Midbrain (tissue), 1 donor: ENCODE data around the gene ZEB1.
"Not testable (repeated sequence)": the region's sequence is repeated elsewhere in the genome, so short reads cannot be mapped to it uniquely, and the experiment has no call there.

Experiments
- DNase-seq: peaks from one replicate; lab custom pipeline; 2025; lab: John Stamatoyannopoulos, UW

Gene ZEB1

DNA sequence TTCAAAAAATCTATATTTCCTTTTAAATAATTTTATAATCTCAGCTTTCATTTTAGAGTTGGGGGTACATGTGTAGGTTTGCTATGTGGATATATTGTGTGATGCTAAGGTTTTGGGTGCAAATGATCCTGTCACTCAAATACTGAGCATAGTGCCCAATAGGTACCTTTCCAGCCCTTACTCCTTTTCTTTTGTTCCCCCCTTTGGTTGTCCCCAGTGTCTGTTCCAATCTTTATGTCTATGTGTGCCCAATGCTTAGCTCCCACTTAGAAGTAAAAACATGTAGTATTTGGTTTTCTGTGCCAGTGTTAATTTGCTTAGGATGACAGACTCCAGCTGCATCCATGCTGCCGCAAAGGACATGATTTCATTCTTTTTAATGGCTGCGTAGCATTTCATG is 103.6 kb downstream of the ZEB1 start:
- no peak for DNase-seq

- DNase-seq, result no peak
Observed at GRCh38 chr10:31424473-31424872, 105.5 kb downstream of the ZEB1 start.

GRCh38 chr10:31426401-31426800 is 107.4 kb downstream of the ZEB1 start:
- DNase-seq, result no peak

GRCh38 chr10:31427334-31427733 is 108.3 kb downstream of the ZEB1 start:
- not testable (repeated sequence) for DNase-seq

DNA sequence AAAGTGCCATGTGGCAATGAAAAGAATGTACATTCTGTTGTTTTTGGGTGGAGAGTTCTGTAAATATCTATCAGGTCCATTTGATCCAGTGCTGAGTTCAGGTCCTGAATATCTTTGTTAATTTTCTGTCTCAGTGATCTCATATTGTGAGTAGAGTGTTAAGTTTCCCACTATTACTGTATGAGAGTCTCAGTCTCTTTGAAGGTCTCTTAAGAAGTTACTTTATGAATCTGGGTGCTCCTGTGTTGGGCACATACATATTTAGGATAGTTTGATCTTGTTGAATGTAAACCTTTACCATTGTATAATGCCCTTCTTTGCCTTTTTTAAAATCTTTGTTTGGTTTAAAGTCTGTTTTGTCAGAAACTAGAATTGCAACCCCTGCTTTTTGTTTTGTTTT is 109.5 kb downstream of the ZEB1 start:
- DNase-seq, result not testable (repeated sequence)

DNA sequence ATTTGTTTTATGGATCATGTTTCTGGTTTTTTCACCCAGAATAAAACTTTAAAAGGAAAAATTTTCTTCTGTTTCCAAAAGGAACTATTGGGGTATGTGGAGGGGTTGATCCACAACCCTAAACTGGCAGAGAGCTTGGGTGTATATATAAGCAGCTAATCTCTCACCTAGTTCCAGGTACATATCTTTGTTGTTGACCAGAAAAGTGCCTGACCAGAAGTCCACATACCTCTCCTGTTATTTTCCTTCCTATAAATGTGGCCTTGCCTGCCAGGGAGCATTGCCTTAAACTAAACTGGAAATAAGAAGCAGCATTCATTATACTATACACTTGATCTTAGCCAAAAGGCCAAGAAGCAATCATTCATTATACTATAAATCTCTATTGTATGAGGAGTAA is 112.0 kb downstream of the ZEB1 start:
- DNase-seq, result no peak

GRCh38 chr10:31437959-31438358 is 118.9 kb downstream of the ZEB1 start:
- DNase-seq, result no peak

- DNase-seq, result no peak
Observed at GRCh38 chr10:31451766-31452165, 132.8 kb downstream of the ZEB1 start.

DNA sequence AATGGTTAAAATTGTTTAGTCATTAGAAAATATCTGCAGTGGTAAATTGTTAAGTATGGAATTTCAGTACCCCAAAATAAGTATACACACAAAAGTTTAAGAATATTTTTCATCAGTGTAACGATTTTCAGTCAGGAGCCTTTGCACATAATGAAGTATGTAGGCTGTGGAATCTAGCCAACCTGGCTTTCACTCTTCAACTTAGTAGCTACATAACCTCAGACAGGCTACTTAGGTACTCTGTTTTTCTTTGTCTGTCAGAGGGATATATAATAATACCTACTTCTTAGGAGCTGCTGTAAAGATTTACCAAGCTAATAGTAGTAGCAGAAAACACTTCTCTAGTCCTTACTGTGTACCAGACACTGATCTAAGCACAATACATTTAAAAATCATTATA is 137.5 kb downstream of the ZEB1 start:
- DNase-seq, result no peak

DNA sequence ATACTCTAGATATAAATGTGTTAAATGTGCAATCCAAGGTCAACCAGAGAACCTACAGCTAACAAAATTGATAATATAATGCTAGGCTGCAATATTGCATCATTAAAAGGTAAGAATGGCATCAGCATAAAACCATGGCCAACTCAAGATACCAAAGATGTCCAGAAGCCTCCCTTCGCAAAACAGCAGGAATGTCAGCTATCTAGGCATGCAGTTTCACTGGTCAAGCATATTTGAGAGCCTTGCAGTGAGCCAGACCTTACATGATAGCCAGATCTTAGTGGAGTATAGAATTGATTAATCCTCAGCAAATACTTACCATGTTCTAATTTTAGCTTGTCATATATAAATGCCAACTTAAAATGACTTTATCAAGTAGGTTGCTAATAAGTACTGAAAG is 138.8 kb downstream of the ZEB1 start:
- no peak for DNase-seq

- DNase-seq, result no peak
Observed at GRCh38 chr10:31458974-31459373, 140.0 kb downstream of the ZEB1 start.

DNA sequence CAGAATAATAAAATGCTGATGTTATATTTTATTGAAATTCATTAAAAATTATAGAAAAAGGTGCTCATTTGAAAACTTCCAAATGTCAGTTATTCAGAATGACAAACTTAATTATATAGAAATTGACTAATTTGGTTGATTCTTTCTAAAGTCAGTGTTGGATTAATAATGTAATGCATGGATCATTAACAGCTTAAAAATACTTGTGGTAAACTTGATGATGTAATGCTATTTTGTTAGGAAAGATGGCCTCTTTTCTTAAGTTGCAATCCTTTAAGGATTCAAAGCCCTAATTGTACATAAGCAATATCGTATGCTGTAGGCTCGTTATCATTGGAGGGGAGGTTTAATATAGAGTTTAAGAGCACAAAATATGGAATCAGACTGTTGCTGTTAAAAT is 141.2 kb downstream of the ZEB1 start:
- no peak for DNase-seq

- no peak for DNase-seq
Observed at GRCh38 chr10:31464552-31464951, 145.5 kb downstream of the ZEB1 start.

- no peak for DNase-seq
Observed at GRCh38 chr10:31466313-31466712, 147.3 kb downstream of the ZEB1 start.

DNA sequence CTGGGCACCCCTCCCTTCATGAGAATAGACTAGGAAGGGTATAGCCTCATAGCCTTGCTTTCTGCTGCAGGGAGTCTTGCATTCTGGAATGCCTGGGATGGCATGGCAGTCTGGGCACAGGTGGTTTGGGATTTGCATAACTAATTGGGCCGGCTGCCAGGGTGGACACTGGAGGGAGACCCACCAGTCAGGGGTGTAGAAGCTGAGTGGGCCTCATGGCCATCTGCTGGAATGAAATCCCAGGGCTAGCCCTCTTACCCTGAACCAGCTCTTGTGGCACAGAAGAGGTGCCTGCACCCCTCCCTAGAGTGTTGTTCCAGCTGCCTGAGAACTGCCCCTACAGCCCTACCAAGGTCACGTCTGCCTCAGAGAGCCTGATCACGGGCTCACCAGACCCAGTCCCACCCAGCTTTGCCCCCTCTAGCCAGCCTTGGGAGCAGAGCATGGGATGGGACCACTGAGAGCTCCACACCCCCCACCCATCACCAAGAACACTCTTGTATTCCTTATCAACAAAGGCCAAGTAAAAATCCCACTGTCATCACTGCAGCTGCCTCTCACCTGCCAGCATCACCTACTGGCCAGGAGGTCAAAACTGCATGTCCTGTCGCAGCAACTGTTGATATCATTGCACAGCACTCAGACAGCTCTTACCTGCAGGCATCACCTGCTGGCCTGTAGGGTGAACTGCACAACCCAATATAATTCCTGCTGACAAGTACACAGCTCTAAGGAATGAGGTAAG is 148.9 kb downstream of the ZEB1 start:
- DNase-seq, result no peak

DNA sequence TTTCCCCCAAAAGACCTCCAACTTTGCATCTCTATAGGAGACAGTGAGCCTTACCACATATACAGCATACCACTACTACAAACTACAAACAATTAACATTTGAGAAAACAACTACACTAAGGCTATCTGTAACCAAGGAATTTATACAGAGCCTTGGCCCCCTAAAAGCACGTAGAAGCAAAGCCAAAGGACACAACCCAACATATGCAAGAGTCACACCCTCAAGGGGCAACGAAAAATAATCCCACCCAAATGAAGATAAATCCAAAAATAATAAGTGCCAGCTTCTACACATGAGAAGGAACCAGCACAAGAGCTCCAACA is 149.5 kb downstream of the ZEB1 start:
- DNase-seq, result no peak

GRCh38 chr10:31475519-31475918 is 156.5 kb downstream of the ZEB1 start:
- no peak for DNase-seq

DNA sequence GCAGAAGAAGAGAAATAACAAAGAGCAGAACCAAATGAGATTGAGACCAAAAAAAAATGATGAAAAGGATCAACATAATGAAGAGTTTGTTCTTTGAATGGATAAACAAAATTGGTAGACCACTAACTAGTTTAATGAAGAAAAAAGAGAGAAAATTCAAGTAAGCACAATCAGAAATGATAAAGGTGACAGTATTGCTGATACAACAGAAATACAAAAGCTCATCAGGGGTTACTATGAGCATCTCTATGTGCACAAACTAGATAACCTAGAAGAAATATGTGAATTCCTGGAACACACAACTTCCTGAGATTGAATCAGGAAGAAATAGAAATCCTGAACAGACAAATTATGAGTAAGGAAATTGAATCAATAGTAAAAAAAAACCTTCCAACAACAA is 157.1 kb downstream of the ZEB1 start:
- no peak for DNase-seq

GRCh38 chr10:31477584-31477983 is 158.6 kb downstream of the ZEB1 start:
- no peak for DNase-seq

DNA sequence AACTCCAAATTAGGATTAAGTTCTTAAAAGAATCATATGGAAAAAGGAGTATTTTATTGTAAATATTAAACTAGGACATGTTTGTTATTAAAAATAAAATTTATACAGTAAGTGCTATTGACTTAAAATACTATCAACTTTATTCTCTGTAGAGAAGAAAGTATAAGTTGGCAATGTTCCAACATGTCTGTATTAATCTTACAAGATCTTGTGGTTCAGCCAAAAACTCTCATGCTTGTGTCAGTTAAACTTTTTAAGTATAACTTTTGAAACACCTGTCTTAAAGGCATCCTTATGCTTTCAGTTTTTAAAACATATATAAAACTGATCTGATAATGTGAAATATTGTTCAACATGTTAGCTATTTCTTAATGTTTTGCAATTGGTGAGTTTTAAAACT is 160.7 kb downstream of the ZEB1 start:
- DNase-seq, result no peak

GRCh38 chr10:31483546-31483945 is 164.5 kb downstream of the ZEB1 start:
- no peak for DNase-seq

GRCh38 chr10:31484431-31485135 is 165.6 kb downstream of the ZEB1 start:
- no peak for DNase-seq

DNA sequence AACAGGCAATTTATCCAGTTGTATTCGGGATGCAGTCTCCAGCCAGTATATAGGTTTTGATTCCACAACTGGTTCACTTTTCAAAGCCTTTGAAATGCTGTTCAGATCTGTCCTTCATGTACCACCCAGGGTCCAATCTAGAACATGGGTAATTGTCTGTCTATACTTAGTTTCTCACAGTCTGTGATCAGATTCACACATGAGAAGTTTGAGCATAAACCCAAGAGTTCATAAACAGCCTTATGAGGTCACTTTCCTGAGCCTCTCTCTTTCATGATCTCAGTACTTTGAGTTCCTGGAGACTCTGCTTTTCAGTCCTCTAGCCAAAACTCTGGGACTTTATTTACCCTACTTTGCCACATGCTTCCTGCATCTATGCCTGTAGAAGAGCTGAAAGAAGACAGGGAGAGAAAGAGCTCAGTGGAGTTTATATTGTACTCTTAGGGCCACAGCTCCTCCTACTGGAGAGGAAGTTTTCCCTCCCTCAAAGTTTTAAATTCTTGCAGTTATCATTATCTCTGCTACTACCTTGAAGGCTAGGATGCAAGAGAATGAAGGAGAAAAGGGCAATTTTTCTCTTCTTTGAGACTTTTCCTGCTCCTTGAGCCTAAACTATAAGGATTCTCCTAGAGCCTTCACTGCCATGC is 172.0 kb downstream of the ZEB1 start:
- DNase-seq, result peak; percentile 18
